H1 (cell line): ENCODE measurements around the gene MRPS6. TPM values are rescaled to one million over a fixed set of nuclear protein-coding genes. Genes with fewer than 3 reads are reported as not detected.

Experiments used
- polyA plus RNA-seq, 7 experiments: library from polyadenylated mRNA; depleted of rRNA in 3 of 7; stranded (reverse) in 5 of 7; unstranded in 2 of 7; fragments of >200 nt in 5 of 7; fragments of 200-250 nt in 2 of 7; gene quantifications; 1 replicate in 5 of 7; 2 replicates in 1 of 7; 4 replicates in 1 of 7; pipeline versions ENCODE4 v1.2.1 to v1.2.3, GENCODE V29; 2011 to 2013; ENCODE audit warnings: missing spikeins in 2 of 7, mixed read lengths in 2 of 7
- total RNA-seq: library from RNA; stranded (reverse); fragmentation: NEBNext Ultra II Directional; extraction: Animal tissue kit (Norgen Biotek cat#: 25700); gene quantifications from 2 replicates; pipeline ENCODE4 v1.2.1, GENCODE V29; 2021
- TF ChIP-seq, protein P1 (sequence below), 3 experiments: IDR thresholded peaks; 1 replicate in 2 of 3; 2 replicates in 1 of 3; pipeline versions ENCODE4 v1.5.1 to v1.6.1; 2011; ENCODE audit warnings: low read length in 3 of 3, mild to moderate bottlenecking in 3 of 3, inconsistent platforms in 2 of 3, low read depth in 1 of 3, moderate library complexity in 1 of 3; ENCODE audit not compliant: insufficient read depth in 1 of 3; ENCODE audit errors: control extremely low read depth in 1 of 3

Gene MRPS6
- total and polyA plus RNA-seq, 2 of the 8 experiments (the other 6 are each of a cell fraction or from before 2014, with no cell fraction given) = 62.7 to 156 TPM

DNA sequence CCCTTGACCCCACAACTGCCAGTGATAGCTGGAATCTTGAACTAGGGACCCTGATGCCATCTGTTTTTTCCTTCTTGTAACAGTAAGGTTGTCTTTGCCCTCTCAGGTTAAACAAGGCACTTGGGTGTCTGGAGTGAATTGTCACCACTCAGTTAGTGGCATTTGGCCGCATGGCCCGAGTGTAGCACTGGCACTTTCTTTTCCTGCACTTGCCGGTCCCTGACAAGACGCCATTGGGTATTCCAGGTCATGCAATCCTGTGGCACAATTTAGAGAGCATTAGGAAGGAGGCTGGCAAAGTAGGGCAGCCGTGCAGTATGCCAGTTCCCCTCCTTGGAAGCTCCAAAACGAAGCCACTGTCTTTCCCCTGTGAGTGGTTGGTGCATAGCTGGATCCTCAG is 70.8 kb downstream of the MRPS6 start (continued):
- TF ChIP-seq, protein P1, sequence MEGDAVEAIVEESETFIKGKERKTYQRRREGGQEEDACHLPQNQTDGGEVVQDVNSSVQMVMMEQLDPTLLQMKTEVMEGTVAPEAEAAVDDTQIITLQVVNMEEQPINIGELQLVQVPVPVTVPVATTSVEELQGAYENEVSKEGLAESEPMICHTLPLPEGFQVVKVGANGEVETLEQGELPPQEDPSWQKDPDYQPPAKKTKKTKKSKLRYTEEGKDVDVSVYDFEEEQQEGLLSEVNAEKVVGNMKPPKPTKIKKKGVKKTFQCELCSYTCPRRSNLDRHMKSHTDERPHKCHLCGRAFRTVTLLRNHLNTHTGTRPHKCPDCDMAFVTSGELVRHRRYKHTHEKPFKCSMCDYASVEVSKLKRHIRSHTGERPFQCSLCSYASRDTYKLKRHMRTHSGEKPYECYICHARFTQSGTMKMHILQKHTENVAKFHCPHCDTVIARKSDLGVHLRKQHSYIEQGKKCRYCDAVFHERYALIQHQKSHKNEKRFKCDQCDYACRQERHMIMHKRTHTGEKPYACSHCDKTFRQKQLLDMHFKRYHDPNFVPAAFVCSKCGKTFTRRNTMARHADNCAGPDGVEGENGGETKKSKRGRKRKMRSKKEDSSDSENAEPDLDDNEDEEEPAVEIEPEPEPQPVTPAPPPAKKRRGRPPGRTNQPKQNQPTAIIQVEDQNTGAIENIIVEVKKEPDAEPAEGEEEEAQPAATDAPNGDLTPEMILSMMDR (IDR thresholded peaks at IDR 0.05; ENCODE audit: control extremely low read depth in 1 of 3, insufficient read depth in 1 of 3, low read depth in 1 of 3, low read length in 3 of 3) = no peak
- TF ChIP-seq, all 59 proteins: peak for 0
